Loucy (cell line): ENCODE data around the gene NUDT13.
A peak's percentile ranks its signal among the peaks of the same experiment; 100 is the strongest.

Experiments
- EZH2phosphoT487 ChIP-seq: fragments of 200-600 bp; IDR thresholded peaks from 2 replicates; pipeline ENCODE4 v1.6.1; 2018; ENCODE audit warnings: antibody characterized with exemption, mild to moderate bottlenecking, moderate library complexity, borderline replicate concordance
- TF ChIP-seq, protein P1 (sequence below): fragments of 200-600 bp; sonication (generic); conservative IDR thresholded peaks from 2 replicates; pipeline ENCODE4 v1.5.1; 2014; ENCODE audit warnings: mild to moderate bottlenecking, antibody characterized with exemption, low read length

DNA sequence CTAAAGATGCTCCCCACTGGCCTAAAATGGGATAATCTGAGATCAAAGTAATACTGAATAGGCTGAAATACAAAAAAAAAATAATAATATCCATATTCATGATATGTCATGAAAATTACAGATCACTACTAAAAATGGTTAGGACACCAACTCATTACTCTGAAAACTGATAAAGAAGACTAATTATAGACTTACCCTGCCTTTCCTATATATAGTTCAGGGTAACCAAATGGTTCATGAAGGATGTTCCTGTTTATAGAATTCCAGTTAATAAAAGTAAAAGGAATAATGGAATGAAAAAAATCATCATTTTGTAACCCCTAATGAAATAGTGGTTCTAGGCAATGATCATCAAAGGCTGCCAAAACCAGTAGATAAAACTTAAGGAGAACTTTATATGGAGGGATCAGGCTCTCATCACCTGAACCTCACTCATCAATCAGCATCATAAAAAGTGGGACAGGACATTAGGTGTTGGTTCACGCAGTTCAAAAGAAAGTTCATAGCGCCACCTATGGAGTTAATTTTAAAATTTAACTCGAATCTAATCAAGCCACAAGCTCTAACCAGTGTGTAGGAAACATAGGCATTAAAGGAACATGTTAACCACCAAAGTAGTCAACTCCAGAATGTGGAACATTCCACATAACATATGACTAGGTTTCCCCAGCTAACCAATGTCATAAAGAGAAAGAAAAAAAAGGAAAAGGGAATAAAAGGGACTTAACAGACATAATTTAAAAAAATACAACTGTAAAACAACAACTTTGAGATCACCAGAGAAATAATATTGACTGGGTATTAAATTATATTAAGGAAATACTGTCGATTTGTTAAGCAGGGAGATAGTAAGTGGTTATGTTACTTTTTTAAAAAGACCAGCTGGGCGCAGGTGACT, 49.3 kb upstream of the NUDT13 start:
- TF ChIP-seq, protein P1, sequence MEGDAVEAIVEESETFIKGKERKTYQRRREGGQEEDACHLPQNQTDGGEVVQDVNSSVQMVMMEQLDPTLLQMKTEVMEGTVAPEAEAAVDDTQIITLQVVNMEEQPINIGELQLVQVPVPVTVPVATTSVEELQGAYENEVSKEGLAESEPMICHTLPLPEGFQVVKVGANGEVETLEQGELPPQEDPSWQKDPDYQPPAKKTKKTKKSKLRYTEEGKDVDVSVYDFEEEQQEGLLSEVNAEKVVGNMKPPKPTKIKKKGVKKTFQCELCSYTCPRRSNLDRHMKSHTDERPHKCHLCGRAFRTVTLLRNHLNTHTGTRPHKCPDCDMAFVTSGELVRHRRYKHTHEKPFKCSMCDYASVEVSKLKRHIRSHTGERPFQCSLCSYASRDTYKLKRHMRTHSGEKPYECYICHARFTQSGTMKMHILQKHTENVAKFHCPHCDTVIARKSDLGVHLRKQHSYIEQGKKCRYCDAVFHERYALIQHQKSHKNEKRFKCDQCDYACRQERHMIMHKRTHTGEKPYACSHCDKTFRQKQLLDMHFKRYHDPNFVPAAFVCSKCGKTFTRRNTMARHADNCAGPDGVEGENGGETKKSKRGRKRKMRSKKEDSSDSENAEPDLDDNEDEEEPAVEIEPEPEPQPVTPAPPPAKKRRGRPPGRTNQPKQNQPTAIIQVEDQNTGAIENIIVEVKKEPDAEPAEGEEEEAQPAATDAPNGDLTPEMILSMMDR = peak; percentile 77
- TF ChIP-seq EZH2phosphoT487 = no peak
